Limb (tissue), 2 donors: ENCODE data around the gene EXTL1.
"Not testable (repeated sequence)": the region's sequence is repeated elsewhere in the genome, so short reads cannot be mapped to it uniquely, and the experiment has no call there.

ENCODE experiments used
- DNase-seq, 2 donors: peaks; one replicate each; pipeline ENCODE4 v3.0.0-alpha.2; 2016; ENCODE audit errors: extremely low spot score in 2 of 2

The EXTL1 gene

GRCh38 chr1:26021647-26022403 lies at the start of gene EXTL1:
Gene EXTL1 (plus strand): TSS chr1:26021775. CDS start chr1:26022647, 872 bp downstream.
- DNase-seq: peak; percentile 79 to 89

GRCh38 chr1:25971811-25972180 lies 49.8 kb upstream of the EXTL1 start:
- no peak for DNase-seq

- no peak for DNase-seq
These were observed 47.8 kb upstream of the EXTL1 start for GRCh38 chr1:25973610-25974321.

- DNase-seq: no peak
These were observed 43.8 kb upstream of the EXTL1 start for GRCh38 chr1:25977801-25978200.

GRCh38 chr1:25978403-25978802 lies 43.2 kb upstream of the EXTL1 start:
- DNase-seq: no peak

- no peak for DNase-seq
These were observed 42.4 kb upstream of the EXTL1 start for GRCh38 chr1:25979210-25979609.

GRCh38 chr1:25985171-25985570 lies 36.4 kb upstream of the EXTL1 start:
- DNase-seq: no peak

GRCh38 chr1:25985670-25986069 lies 35.9 kb upstream of the EXTL1 start:
- no peak for DNase-seq

- DNase-seq: not testable (repeated sequence)
These were observed 34.8 kb upstream of the EXTL1 start for GRCh38 chr1:25986773-25987172.

- DNase-seq: no peak
These were observed 33.6 kb upstream of the EXTL1 start for GRCh38 chr1:25987951-25988350.

- no peak for DNase-seq
These were observed 31.9 kb upstream of the EXTL1 start for GRCh38 chr1:25989440-25990234.

- no peak for DNase-seq
These were observed 31.3 kb upstream of the EXTL1 start for GRCh38 chr1:25990251-25990650.

GRCh38 chr1:25990702-25991395 lies 30.7 kb upstream of the EXTL1 start:
- no peak for DNase-seq

GRCh38 chr1:25991937-25992688 lies 29.5 kb upstream of the EXTL1 start:
- no peak for DNase-seq

- DNase-seq: no peak
These were observed 28.8 kb upstream of the EXTL1 start for GRCh38 chr1:25992689-25993171.

GRCh38 chr1:25993197-25993951 lies 28.2 kb upstream of the EXTL1 start:
- DNase-seq: no peak

GRCh38 chr1:25994402-25995150 lies 27.0 kb upstream of the EXTL1 start:
- DNase-seq: no peak

- DNase-seq: peak in 1 of 2 donors; percentile 31
These were observed 24.4 kb upstream of the EXTL1 start for GRCh38 chr1:25996966-25997827.
